HG03139 (cell line): ENCODE measurements around the gene LSAMP.

Experiments used
- ATAC-seq: cut with Tn5 transposase; IDR thresholded peaks from one replicate; pipeline ENCODE4 v1.9.1; 2021; ENCODE audit not compliant: unreplicated experiment

LSAMP gene

GRCh38 chr3:115980709-115981108 lies 464.6 kb downstream of the LSAMP start:
- ATAC-seq = no peak

- no peak for ATAC-seq
Measured at GRCh38 chr3:115977866-115978265, 467.4 kb downstream of the LSAMP start.

DNA sequence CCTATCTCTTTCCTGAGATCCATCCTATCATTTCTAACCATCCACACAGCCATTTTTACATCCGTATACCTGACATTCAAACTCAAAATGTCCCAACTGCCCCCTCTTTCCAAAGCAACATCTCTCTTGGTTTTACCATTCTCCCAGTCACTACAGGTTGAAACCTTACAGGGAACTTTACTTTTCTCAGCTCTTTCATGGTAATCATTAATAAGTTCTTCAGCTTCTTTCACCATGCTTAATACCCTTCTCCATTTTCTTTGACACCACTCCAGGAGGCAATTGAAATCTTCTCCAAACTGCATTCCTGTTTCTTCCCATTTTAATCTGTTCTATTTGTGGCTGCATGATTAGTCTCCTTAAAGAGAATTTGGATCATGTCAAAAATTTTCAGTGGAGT lies 469.5 kb downstream of the LSAMP start:
- ATAC-seq = no peak

DNA sequence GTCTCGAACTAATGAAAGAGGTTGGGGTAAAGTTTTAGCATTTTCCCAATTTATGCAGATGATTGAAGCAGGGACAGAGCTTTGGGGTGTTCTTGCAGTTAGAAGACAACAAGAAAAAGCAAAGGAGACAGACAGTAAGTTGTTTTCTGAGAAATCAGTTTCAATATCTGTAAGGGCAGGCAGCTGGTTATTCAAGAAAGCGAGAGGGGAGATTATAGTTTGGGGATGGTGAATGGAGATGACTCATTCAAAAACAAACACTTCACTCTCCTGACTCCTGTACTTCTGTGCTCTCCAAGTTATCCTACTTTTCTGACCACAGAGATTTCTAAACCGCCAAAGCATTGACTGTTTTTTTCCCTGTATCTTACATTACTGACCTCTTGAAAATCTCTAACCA lies 469.9 kb downstream of the LSAMP start:
- ATAC-seq = no peak

DNA sequence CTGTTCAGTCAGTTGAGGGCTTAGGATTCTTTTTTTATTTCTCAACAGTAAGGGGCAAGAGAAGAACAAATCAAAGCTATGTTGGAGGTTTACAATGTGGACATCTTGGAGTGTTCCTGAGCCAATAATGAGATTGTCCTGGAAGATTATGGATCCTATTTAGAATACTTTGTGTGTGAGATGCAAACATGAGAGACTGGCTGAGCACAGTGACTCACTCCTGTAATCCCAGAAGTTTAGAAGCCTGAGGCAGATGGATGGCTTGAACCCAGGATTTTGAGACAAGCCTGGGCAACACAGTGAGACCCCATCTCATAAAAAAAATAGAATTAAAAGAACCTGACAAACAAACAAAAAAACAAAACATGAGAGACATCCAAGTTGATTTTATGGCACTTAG lies 470.3 kb downstream of the LSAMP start:
- ATAC-seq = no peak

- ATAC-seq = no peak
Measured at GRCh38 chr3:115968871-115969270, 476.4 kb downstream of the LSAMP start.

DNA sequence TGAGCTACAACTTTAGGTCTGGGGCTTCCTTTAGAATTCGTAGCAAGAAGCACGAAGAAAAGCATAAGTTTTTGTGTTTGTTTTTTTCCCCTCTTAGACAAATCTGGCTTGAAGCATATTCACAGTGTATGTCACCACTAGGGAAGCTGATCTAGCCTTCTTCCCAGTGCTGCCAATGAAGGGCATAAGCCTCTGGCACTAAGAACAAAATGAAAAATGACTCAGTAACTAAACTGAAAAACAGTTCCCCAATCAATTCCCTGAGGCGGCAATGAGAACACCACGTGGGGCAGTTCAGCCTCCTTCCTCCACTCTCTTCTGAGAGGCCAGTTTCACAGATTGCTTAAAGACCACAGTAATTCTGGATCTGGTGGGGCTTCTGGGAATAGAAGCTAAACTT lies 483.9 kb downstream of the LSAMP start:
- ATAC-seq = no peak

GRCh38 chr3:115960799-115961198 lies 484.5 kb downstream of the LSAMP start:
- ATAC-seq = no peak

- ATAC-seq = no peak
Measured at GRCh38 chr3:115958526-115958925, 486.8 kb downstream of the LSAMP start.

DNA sequence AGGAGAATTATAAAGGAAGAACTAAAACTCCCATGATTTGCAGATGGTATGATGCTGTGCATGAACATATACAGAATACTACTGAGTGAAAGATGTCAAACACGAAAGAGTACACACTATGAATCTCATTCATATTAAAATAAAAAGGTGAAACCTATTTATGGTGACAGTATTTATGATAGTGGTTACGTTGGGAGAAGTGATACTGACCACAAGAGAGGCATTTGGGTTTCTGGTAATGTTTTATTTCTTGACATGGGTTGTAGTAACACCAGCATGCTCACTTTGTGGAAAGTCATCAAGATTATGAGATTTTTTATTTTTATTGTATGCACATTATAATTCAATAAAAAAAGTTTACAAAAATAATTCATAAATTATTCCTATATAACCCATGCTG lies 498.0 kb downstream of the LSAMP start:
- ATAC-seq = no peak

- ATAC-seq = no peak
Measured at GRCh38 chr3:115943579-115943978, 501.7 kb downstream of the LSAMP start.

DNA sequence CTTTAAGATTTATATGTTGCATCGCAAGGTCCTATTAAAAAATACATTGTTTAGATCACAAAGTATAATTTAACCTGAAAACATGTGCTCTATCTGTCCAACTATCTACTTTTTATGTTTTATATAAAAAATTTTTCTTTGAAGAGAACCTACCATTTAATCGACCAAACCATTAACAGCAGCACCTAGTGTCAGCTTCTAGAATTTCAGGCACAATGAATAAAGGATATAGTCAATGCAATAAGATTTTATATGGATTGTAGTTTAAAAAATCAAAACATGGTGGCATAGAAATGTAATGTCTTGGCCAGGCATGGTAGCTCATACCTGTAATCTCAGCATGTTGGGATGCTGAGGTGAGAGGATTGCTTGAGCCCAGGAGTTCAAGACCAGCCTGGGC lies 508.2 kb downstream of the LSAMP start:
- ATAC-seq = no peak

DNA sequence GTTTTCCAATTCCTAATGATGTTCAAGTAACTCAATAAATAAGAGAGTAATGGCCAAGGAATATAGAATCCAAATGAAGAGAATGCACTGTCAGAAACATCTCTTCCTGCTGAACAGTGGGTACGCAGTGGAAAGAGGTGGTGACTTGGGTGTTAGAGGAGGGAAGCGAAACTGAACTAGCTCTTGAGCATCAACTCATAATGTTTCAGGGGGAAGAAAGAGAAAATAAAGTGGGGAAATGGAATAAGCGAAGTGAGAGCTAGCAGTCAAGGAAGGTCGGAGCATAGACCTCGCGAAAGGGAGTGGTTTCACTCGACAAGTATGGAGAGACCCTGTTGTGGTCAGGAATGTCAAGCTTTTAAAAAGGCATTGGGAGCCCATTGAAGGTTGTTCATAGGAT lies 512.5 kb downstream of the LSAMP start:
- ATAC-seq = no peak

DNA sequence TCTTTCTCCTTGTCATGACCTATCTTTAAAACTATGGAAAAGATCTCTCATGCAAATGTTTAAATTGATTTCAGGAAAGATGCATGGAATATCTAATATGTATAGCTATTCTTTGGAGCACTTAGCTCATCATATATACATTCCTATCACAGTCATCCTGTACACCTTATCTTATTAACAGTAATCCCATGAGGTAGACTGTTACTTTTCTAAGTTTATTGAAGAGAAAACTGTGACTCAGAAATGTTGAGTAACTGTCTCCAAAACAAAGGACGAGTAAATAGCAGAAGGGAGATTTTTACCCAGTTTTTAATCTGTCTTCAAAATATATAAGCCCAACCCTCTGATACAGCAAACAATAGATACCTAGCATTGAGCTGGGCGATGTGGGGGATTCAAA lies 513.7 kb downstream of the LSAMP start:
- ATAC-seq = no peak

DNA sequence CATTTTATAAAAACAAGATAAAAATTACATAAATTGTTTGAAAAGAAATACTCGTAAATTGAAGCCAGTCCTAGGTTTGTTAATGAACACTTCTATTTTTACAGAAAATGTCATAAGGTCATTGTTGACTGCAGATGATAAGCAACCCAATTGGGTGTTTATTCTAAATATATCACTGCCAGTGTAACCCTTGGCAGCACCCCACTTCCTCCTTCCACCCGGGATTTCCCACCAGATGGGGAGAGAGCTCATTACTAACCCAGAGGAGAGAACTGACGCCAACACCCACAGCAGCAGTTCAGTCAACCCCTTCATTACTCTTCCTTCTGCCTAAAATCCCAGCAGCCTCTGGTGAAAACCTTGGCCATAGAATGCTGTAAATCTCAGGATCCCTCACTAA lies 514.4 kb downstream of the LSAMP start:
- no peak for ATAC-seq

DNA sequence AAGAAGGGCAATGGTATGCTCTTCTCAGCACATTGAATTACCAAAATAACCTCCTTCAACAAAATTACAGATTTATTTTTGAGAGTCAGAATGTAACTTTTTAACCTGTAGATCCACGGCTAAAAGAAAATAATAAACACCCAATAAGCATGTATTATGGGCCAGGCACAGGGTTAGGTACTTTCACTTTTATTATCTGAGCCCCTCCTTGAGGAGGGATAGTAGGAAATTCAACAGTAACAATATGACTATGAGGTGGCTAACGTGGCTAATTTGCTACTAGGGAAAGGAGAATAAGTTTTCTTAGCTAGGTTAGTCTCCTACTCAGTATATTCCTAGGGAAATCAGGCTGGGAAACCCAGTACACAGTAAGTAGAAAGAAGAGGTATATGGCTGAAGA lies 515.1 kb downstream of the LSAMP start:
- no peak for ATAC-seq

DNA sequence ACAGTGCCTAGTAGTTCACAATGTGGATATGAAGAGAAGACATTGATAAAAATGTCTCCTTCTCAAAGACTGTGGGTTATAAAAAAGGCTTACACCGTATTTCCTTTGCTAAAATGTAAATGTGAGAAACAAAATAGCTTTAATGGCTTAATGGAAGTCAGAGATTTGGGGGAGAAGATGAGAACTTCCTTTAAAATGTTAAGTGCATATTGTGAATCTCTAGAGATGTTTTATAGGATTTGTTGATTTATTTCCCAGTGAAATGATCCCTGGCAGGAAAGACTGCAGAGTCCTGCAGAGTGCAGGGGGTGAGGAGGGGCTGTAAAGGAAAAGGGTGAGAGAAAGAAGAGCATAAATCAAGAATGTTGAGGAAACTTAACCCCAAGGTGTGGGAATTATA lies 516.9 kb downstream of the LSAMP start:
- no peak for ATAC-seq

- no peak for ATAC-seq
Measured at GRCh38 chr3:115927197-115927596, 518.1 kb downstream of the LSAMP start.

DNA sequence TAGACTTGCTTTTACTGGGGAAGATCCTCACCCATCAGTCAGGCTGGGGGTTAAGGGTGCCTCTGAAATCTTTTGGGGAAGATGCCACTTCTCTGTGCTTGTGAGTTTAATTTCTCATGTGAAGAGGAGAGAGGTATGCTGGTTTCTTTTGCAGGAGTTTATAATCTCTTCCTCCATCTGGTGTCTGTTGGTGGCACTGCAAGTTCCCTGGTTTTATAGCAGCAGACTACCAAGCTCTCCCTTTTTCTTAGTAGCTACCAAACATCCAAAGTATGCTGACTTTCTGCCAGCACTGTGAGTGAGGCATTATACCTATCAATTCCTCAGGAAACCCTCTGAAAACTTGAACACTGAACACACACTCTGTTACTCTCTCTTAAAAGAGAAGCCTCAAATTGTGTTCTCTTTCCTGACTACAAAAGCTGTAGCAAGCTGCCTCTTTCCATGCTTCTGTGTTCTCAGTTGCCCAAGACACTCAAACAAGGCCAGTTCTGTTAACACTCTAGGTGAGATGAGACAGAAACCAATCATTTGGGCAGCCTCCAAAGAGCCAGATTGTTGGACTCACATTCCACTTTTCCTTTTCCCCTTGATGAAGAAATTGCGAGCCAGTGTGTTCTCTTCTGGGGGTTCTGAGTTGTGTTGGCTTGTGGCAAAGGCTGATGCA lies 522.5 kb downstream of the LSAMP start:
- no peak for ATAC-seq

DNA sequence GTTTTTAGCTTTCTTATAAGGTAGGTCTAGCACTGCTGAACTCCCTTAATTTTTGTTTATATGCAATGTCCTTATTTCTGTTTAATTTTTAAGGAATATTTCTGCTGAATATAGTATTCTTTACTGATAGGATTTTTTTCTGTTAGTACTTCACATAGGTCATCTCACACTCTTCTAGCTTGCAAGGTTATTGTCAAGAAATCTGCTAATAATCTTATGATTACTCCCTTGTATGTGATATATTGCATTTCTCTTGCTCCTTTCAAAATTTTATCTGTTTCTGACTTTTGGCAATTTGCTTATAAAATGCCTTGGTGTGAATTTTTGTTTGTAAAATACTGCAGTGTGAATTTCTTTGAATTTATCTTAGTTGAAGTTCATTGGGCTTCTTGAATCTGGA lies 523.6 kb downstream of the LSAMP start:
- no peak for ATAC-seq

DNA sequence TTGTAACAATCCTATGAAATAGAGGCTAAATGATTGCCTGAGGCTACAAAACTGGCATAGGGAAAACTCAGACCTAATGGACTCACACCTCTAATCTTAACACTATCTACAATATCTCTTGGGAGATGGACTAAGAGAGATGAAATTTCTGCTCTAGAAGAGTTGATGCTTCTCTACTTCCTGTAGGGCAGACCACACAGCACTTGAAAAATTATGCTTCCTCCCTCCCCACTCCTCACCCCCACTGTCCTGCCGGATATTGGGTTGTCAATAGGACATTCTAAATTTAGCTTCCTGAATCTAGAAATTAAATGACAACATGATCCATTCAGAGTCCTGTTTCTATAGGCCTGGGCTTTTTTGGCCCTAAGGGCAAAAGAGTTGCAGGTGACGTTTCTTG lies 526.4 kb downstream of the LSAMP start:
- ATAC-seq = no peak

- no peak for ATAC-seq
Measured at GRCh38 chr3:115916866-115917265, 528.4 kb downstream of the LSAMP start.

- ATAC-seq = no peak
Measured at GRCh38 chr3:115915061-115915460, 530.2 kb downstream of the LSAMP start.
